Endodermal cell (in vitro differentiated cells): ENCODE measurements around the gene SKIL. TPM values are rescaled to one million over a fixed set of nuclear protein-coding genes. Genes with fewer than 3 reads are reported as not detected.

Experiments used
- DNase-seq: peaks from one replicate; pipeline ENCODE4 v3.0.0-alpha.2; 2017
- H3K27ac ChIP-seq: 2 replicates; pipeline ENCODE4 v1.5.1; 2013; ENCODE audit warnings: mild to moderate bottlenecking, low read depth, low read length, moderate library complexity
- H3K27me3 ChIP-seq: 2 replicates; pipeline ENCODE4 v1.6.1; 2013; ENCODE audit warnings: mild to moderate bottlenecking, low read length, moderate library complexity; ENCODE audit not compliant: insufficient read depth, control insufficient read depth, poor library complexity, severe bottlenecking
- H3K36me3 ChIP-seq: 2 replicates; pipeline ENCODE4 v1.7.0; 2013; ENCODE audit warnings: mild to moderate bottlenecking, low read length, moderate library complexity; ENCODE audit not compliant: control insufficient read depth, insufficient read depth
- H3K4me1 ChIP-seq: one replicate; pipeline ENCODE4 v1.7.0; 2013; ENCODE audit warnings: low read length; ENCODE audit not compliant: control insufficient read depth, insufficient read depth
- H3K4me3 ChIP-seq: 2 replicates; pipeline ENCODE4 v1.5.1; 2013; ENCODE audit warnings: mild to moderate bottlenecking, low read length, moderate library complexity
- H3K9ac ChIP-seq: 2 replicates; pipeline ENCODE4 v1.6.1; 2013; ENCODE audit warnings: mild to moderate bottlenecking, low read length, moderate library complexity; ENCODE audit not compliant: poor library complexity, severe bottlenecking; ENCODE audit errors: extremely low read depth
- H3K9me3 ChIP-seq: 2 replicates; pipeline ENCODE4 v1.6.1; 2013; ENCODE audit warnings: mild to moderate bottlenecking, low read length, moderate library complexity; ENCODE audit not compliant: control insufficient read depth
- H3K27ac Mint-ChIP-seq: 2 replicates; pipeline ENCODE4 v1.8.0; 2020; ENCODE audit warnings: mixed read lengths
- H3K27me3 Mint-ChIP-seq: 2 replicates; pipeline ENCODE4 v1.8.0; 2021; ENCODE audit warnings: mild to moderate bottlenecking, mixed read lengths; ENCODE audit not compliant: insufficient read depth
- H3K36me3 Mint-ChIP-seq: 2 replicates; pipeline ENCODE4 v1.8.0; 2020; ENCODE audit warnings: low read depth, mixed read lengths
- H3K4me1 Mint-ChIP-seq: 2 replicates; pipeline ENCODE4 v1.8.0; 2020; ENCODE audit warnings: mixed read lengths
- H3K4me3 Mint-ChIP-seq: 2 replicates; pipeline ENCODE4 v1.8.0; 2020; ENCODE audit warnings: mild to moderate bottlenecking, moderate library complexity, mixed read lengths
- H3K9me3 Mint-ChIP-seq: 2 replicates; pipeline ENCODE4 v1.8.0; 2020; ENCODE audit warnings: mild to moderate bottlenecking, mixed read lengths
- WGBS, 2 experiments: methylation state at CpG; one replicate each; pipeline versions ENCODE4 v1.1.5 to v1.1.7; 2013; ENCODE audit warnings: missing lambda C conversion rate in 2 of 2, mixed read lengths in 1 of 2; ENCODE audit not compliant: insufficient coverage in 1 of 2, insufficient read length in 1 of 2; 5-methylcytosine and 5-hydroxymethylcytosine counted together
- total RNA-seq, 2 donors: library from RNA; stranded (reverse); fragmentation: NEBNext Ultra II Directional in 1 of 2; extraction: Animal tissue kit (Norgen Biotek cat#: 25700) in 1 of 2; gene quantifications; 2 replicates in 1 of 2; 3 replicates in 1 of 2; pipeline ENCODE4 v1.2.1, GENCODE V29; 2021
- TF ChIP-seq, protein P1 (sequence below): fragments of 200-600 bp; sonication (generic); conservative IDR thresholded peaks from 2 replicates; pipeline ENCODE4 v1.5.0; 2021; ENCODE audit warnings: antibody characterized with exemption, mild to moderate bottlenecking

The SKIL gene
- total RNA-seq, 2 donors from 2014 or later = 147 to 174 TPM

DNA sequence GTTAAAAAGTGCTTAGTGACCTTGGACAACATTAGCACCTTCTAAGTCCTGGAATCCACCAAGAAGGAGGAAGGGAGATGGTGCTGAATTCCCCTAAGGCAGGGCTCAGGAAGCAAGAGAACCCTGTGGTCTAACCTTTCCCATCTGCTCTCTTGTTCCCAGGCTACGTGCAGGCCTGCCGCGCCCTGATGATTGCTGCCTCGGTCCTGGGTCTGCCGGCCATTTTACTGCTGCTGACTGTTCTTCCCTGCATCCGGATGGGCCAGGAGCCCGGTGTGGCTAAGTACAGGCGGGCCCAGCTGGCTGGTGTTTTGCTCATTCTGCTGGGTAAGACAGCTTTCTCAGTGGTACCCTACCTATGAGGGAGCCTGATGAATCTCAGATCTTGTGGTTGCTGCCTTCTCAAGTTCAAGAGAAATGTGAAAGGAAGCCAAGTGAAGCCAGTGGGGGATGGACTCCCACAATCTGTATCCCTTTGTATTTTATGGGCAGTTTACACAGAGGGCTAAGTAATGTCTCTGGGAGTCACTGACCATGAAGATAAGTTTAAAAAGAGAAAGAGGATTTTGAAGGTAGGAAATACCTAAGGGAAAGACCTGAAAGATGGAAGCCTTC is 65.6 kb downstream of the SKIL start:
- peaks cover 31% of the 10 kb centered on the region for H3K27me3 Mint-ChIP-seq
- H3K9me3 ChIP-seq = no peaks in the 10 kb centered on the region
- peaks cover 9% of the 10 kb centered on the region for H3K4me1 ChIP-seq
- peaks cover 27% of the 10 kb centered on the region for H3K27me3 ChIP-seq
- no peaks in the 10 kb centered on the region for H3K36me3 ChIP-seq
- no peak overlapping the region for H3K9ac ChIP-seq
- WGBS, 2 experiments = 91 to 94% methylated on average over 6 to 8 of the region's 8 CpGs
- H3K27ac ChIP-seq = no peak overlapping the region
- TF ChIP-seq, protein P1, sequence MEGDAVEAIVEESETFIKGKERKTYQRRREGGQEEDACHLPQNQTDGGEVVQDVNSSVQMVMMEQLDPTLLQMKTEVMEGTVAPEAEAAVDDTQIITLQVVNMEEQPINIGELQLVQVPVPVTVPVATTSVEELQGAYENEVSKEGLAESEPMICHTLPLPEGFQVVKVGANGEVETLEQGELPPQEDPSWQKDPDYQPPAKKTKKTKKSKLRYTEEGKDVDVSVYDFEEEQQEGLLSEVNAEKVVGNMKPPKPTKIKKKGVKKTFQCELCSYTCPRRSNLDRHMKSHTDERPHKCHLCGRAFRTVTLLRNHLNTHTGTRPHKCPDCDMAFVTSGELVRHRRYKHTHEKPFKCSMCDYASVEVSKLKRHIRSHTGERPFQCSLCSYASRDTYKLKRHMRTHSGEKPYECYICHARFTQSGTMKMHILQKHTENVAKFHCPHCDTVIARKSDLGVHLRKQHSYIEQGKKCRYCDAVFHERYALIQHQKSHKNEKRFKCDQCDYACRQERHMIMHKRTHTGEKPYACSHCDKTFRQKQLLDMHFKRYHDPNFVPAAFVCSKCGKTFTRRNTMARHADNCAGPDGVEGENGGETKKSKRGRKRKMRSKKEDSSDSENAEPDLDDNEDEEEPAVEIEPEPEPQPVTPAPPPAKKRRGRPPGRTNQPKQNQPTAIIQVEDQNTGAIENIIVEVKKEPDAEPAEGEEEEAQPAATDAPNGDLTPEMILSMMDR = no peak
- H3K4me3 Mint-ChIP-seq = no peak overlapping the region
- peaks cover 5% of the 10 kb centered on the region for H3K36me3 Mint-ChIP-seq
- peaks cover 33% of the 10 kb centered on the region for H3K4me1 Mint-ChIP-seq
- no peak overlapping the region for H3K27ac Mint-ChIP-seq
- no peak for DNase-seq
- H3K9me3 Mint-ChIP-seq = no peaks in the 10 kb centered on the region
- no peak overlapping the region for H3K4me3 ChIP-seq

DNA sequence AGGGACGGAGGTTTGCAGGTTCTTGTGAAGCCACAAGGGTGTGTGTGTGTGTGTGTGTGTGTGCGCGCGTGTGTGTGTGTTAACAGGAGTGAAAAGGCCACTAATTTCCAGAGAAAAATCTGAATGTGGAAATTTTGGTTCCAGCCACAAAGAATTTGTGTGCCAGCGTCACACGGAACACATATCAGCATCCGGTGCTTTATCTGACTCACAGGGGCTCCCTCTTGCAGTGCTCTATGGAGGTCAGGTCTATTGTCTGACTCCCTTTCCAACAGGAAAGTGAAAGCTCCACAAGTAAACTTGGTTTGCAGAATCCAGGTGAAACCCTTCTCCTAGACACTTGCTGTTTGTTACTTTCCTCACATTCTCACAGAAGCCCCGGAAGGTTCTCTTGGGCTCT is 67.4 kb downstream of the SKIL start:
- Mint-ChIP-seq H3K36me3 (peaks cover 6% of the 10 kb centered on the region), H3K4me1 (peaks cover 43% of the 10 kb centered on the region), H3K9me3 (no peaks in the 10 kb centered on the region), H3K27ac (no peak overlapping the region), H3K27me3 (peaks cover 28% of the 10 kb centered on the region), H3K4me3 (no peak overlapping the region)
- no peak overlapping the region for H3K9ac ChIP-seq
- no peaks in the 10 kb centered on the region for H3K9me3 ChIP-seq
- TF ChIP-seq, protein P1 = no peak
- no peaks in the 10 kb centered on the region for H3K36me3 ChIP-seq
- peaks cover 18% of the 10 kb centered on the region for H3K27me3 ChIP-seq
- no peak overlapping the region for H3K4me3 ChIP-seq
- H3K27ac ChIP-seq = no peak overlapping the region
- H3K4me1 ChIP-seq = peaks cover 14% of the 10 kb centered on the region
- WGBS, 2 experiments = 81 to 96% methylated on average over 3 to 8 of the region's 8 CpGs
- no peak for DNase-seq

DNA sequence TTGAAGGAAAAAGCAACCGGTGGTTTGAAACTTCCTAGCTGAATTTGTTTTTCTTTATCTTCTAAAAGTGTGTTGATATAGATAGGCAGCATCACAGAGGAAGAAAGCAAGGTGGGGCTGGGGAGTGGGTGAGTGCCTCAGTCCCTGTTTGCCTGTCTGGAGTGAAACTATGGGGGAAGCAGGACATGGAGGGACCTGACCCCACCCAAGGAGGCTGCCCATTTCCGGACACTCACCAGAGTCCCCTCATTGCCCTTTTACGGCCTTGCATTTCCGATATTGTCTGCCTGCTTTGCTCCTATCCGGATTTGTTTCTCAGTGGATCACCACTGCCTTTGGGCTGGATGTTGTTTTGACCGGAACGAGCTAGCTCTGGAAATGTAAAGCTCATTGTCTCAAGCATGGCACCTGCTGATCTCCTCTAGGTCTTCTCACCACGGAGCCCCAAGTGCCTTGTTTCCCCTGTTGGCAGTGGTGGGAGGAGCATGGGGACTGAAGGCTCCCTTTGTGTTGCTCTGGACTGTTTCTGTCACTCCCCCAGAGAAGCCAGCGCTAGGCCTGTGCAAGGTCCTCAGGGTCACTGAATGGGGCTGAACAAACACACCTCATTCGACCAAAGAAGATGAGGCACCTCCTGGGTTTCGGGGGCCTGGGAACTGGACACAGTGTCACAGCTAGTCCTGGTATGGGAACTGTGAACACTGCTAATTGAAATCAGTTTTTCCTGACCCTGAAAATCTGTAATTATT is 68.2 kb downstream of the SKIL start:
- Histone ChIP-seq H3K27me3 (peaks cover 18% of the 10 kb centered on the region), H3K27ac (peak overlapping the region; percentile 54), H3K36me3 (no peaks in the 10 kb centered on the region), H3K9me3 (no peaks in the 10 kb centered on the region), H3K4me3 (no peak overlapping the region), H3K4me1 (peaks cover 14% of the 10 kb centered on the region), H3K9ac (no peak overlapping the region)
- TF ChIP-seq, protein P1 = peak; percentile 20
- Mint-ChIP-seq H3K36me3 (peaks cover 6% of the 10 kb centered on the region), H3K9me3 (no peaks in the 10 kb centered on the region), H3K4me1 (peaks cover 40% of the 10 kb centered on the region), H3K27ac (peak overlapping the region; percentile 62), H3K4me3 (peak overlapping the region; percentile 24), H3K27me3 (peaks cover 25% of the 10 kb centered on the region)
- WGBS, 2 experiments = 41 to 59% methylated on average over 9 to 11 of the region's 11 CpGs
- peak; percentile 63 for DNase-seq
